Measurements from ENCODE around the gene DOCK10.

DOCK10 gene

GRCh38 chr2:225011585-225011984 is 30.7 kb downstream of the DOCK10 start:
- DNase-seq = no peak

GRCh38 chr2:225010804-225011203 is 31.5 kb downstream of the DOCK10 start:
- peak; percentile 70 for DNase-seq

DNA sequence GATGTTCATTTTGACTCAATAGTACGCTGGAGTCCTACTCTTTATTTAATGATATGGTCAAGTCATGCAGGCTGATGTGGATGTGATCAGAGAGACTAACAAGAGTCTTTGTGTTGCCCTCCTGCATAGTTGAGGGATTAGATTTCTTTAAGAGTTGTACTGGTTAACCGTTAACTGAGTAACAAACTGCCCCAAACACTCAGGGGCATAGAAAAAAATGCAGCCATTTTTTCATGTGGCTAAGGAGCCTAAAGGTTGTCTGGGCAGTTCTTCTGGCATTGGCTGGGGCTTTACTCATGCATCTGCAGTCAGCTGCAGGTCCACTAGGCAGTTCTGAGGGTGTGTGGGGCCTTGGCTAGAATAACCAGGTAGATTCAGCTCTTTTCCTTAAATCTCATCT is 32.5 kb downstream of the DOCK10 start:
- DNase-seq = no peak

GRCh38 chr2:225008935-225009334 is 33.3 kb downstream of the DOCK10 start:
- DNase-seq = no peak

DNA sequence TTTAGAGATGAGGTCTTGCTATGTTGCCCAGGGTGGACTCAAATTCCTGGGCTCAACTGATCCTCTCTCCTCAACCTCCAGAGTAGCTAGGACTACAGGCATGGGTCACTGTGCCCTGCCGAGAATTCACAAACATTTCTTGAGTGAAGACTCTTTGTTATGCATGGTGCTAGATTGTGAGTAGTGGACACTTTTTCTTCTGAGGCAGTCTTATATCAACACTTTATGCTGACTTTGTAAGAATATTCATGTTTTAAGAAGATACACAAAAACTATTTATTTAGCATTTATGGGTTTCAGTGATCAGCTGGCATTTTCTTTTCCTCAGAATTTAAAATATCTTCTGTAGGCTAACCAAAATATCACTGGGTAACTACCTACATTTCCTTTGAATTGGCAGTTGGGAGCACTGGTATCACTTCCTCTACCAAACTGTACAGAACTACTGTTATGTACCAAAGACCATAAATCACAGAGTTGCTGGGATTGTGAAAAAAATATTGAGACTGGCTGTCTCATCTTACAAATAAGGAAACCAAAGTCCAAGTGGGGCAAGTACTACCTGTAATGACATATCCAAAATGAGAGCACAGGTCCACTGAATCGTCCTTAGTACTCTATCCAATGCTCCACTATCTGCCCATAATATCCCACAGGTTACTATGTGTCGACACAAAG is 34.0 kb downstream of the DOCK10 start:
- DNase-seq = no peak

- no peak for DNase-seq
These were observed 35.5 kb downstream of the DOCK10 start for GRCh38 chr2:225006730-225007129.

- peak; percentile 75 for DNase-seq
These were observed 37.7 kb downstream of the DOCK10 start for GRCh38 chr2:225004597-225004996.

DNA sequence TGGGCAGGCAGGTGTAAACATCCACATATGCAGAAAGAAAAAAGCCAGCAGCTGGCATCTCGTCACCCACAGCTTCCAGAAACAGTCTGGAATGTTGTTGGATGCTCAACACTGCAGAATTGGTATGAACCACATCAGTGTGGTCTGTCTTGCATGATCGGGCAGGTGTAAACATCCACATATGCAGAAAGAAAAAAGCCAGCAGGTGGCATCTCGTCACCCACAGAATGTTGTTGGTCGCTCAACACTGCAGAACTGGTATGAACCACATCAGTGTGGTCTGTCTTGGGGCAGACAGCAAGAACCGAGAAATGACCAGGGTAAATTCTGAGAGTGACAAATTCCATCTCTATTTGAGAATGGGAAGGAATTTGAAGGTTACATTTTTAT is 39.6 kb downstream of the DOCK10 start:
- peak; percentile 18 for DNase-seq

DNA sequence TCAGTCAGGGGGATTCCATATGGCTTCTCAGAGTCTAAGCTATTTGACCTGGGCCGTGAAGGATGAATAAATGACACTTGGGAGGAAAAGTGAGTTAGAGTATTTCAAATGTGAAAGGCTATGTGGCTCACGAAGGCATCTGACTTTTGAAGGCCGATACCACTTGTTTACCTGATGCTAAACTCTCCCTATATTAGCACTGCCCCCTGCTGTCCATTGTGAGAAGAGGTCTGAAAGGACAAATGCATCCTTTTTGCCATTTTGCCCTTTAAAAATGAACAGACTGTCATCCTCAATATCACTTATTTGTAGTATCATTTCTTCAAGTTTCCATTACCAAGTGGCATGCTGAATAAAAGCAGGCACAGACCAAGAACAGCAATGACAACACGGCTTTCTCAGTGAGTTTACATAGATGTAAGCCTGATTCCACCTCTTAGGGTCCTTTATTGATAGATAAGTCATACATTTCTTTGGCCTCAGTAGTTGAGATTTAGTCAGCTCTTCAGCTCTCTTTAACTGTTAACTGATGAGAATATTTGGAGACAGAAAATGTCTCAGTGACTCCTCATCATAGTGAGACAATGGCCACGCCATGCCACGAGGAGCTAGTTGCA is 40.1 kb downstream of the DOCK10 start:
- DNase-seq = peak; percentile 69

DNA sequence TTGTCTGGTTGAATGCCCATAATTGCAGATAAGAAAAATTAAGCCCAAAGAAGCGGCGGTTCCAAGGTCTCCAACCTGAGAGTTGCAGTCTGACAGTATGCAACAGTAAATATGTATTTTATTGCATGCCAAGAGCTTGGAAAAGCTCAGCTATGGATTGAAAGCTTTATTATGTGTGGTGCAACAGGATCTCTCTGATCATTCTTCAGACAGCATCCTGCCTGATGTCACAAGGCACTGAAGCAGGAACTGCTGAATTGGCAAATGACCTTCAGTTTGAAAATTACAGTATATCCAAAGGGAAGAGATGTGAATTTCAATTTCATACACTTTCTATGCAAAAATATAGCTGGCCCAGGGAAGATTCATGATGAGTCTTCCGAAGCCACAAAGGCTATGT is 42.5 kb downstream of the DOCK10 start:
- no peak for DNase-seq

DNA sequence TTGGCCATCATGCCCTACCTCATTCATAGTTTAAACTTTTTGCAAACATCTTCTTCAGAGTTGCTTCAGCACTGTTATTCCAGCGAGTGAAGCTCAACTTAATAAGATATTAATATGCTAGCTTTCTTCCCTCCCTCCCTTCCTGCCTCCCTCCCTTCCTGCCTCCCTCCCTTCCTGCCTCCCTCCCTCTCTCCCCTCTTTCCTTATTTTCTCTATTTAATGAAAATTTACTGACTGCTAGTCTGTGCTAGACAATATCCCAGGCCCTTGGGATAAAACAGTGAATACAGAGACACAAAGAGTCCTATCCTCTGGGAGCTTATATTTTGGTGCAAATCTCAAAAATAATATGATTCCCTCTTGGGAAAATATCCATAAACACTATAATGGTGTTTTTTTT is 42.9 kb downstream of the DOCK10 start:
- DNase-seq = no peak

DNA sequence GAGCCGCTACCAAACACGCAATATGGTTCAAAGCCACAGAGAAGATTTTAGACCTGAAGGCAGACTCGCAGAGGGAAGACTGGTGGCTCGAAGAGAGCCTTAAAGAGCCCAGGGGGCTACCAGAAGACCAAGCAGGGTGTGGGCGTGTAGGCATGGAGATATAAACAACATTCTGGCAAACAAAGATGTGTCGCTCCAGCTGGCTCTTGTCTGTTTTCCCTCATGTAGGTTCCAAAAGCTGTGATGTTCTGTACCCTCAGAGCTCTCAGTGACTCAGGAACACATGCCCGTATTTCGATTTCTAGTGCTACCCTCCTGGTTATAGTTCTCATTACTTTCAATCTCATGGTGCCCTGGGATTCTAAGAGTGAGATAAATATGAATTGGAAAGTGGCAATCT is 44.5 kb downstream of the DOCK10 start:
- no peak for DNase-seq

GRCh38 chr2:224995419-224995818 is 46.8 kb downstream of the DOCK10 start:
- no peak for DNase-seq

DNA sequence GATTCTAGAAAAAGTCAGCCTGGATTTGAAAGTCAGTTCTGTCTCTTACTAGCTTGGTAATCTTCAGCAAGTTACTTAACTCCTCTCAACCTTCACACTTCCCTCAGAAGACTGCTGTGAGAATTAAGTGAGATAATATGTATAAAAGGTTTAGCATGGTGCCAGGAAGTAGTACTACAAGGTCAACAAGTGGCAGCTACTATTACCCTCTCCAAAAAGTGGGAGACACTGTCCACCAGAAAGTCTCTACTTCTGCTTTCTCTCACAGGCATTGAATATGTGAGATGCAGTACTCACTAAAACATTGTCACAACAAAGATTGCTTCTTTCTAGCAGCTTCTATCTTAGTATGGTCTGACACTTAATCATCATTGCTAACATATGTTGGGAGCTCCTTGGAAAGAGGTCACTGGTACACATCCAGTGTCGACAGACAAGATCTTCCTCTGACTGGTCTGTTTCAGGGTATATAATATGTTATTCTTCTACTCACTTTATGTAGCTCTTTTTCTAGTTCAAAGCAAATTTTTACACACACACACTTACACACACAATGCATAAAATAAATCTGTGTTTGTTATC is 47.9 kb downstream of the DOCK10 start:
- no peak for DNase-seq

- DNase-seq = no peak
These were observed 51.6 kb downstream of the DOCK10 start for GRCh38 chr2:224990710-224991109.

DNA sequence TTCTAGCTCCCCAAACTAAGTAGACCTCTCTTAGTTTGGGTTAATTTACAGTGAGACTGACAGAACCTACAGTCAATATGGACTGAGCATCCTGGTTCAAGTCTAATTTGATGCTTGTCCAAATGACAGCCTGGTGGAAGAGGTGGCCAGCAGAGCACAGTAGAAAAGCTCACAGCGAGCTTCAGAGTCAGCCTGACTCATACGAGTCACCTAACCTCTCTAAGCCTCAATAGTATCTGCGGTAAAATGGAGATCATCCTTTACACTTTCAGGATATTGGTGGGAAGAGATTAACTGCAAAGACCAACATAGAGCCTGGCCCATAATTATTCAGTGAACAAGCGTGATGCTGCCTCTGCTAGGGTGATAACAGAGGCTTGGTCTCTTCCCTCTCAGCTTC is 54.5 kb downstream of the DOCK10 start:
- no peak for DNase-seq

- no peak for DNase-seq
These were observed 55.8 kb downstream of the DOCK10 start for GRCh38 chr2:224986477-224986876.

GRCh38 chr2:224984637-224985036 is 57.6 kb downstream of the DOCK10 start:
- no peak for DNase-seq

DNA sequence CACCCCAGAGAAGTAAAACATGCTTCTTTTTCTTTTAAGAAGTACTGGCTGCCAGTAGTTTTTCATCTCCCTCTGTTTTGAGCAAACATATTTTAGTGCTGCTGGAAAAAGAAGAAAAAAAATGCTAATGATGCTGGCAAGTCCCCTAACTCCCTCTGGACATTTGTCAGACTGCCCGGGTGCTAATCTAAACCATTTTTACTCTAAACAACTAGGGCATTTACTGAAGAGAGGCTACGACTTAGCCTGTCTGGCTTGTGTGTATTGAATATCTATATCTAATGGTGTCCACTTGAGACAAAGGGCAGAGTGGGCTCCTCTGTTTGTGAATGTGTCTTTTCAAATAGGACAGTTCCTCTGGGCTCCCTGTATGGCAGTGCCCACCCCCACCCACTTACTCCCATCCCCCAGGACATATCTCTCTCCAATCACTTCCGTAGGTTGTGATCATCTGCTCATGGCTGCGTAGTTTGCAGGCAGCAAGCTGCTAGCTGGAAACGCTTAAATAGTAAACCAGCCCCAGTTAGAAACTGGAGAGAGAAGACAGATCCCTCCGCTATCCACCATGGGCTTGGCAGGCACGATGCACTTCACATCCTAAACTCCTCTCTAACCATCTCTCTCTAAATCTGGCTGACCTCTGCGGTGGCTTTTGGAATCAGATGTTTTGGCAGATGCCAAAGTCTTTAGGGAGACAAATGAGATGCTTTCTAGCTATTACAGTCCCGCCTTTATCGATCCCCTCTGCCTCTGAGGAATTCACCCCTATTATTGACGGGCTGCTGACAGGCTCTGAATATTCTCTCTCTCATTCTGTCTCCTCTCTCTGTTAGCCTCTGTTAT is 58.3 kb downstream of the DOCK10 start:
- DNase-seq = peak; percentile 59

DNA sequence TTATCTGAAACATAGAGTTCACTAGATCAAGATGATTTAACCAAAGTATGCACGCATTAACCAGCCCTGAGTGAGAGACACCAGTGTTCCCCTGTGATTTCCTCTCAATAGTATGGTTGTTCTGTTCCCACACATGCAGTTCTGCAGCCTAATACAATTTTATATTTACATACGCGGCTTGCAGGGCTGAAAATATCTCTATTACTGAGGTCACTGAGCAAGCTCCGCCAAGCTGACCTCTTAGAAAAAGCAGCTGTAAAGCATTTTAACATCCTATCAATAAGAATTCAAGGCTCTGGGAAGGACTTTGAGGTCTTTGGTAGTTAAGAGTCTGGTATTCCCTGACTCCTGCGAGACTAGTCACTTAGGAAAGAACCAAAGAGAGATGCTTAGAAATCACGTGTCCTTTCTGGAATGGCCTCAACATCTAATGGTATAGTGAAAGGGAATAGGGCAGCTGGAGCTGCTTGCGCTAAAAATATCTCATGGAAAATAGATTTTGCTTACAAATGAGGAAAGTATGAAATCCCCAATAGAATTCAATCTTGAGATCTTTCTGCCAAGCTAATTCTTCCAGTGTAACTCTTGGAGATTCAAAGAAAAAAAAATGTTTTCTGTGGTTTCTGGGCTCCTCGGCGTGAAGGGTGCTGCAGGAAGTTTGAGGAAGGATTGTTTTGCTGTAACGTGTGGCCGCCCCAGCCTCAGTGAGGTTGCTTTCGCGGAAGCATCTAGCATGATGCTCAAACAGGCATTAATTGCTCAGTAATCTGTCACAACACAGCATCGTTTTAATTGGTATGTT is 59.2 kb downstream of the DOCK10 start:
- peak; percentile 95 for DNase-seq

DNA sequence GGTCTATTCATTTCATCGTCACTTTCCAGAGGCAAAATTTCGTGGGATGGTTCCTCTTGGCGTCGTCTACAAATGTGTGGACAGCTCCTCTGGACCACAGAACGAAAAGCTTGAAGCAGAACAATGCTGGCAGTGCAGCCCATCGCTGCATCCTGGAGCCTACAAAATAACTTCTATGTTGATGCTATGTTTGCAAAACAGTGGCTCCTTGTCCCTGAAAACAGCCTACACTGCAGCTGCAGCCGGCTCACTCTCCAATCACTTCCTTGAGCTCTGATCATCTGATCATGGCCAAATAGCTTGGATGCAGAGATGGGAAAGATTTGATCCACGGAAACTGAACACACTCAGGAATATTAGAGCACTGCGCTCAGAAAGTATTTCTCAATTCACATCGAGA is 60.0 kb downstream of the DOCK10 start:
- DNase-seq = no peak
